Neural cell (in vitro differentiated cells): ENCODE measurements around the gene MAST2. TPM values are rescaled to one million over a fixed set of nuclear protein-coding genes. Genes with fewer than 3 reads are reported as not detected.

Source experiments
- H2AFZ ChIP-seq: fragments of 200-600, 300-800 bp; sonication (generic), shearing (Covaris generic); 2 replicates; pipeline ENCODE4 v1.6.0; 2014; ENCODE audit warnings: low read depth, mild to moderate bottlenecking, antibody characterized with exemption, low read length, moderate library complexity
- H3F3A ChIP-seq: fragments of 200-600 bp; shearing (Covaris generic); 2 replicates; pipeline ENCODE4 v1.6.1; 2016; ENCODE audit warnings: mild to moderate bottlenecking, moderate library complexity, mixed read lengths, antibody characterized with exemption, low read length; ENCODE audit not compliant: insufficient read depth, poor library complexity, severe bottlenecking
- H3K27ac ChIP-seq: fragments of 200-600, 300-800 bp; sonication (generic), shearing (Covaris generic); 2 replicates; pipeline ENCODE4 v1.5.1; 2014; ENCODE audit warnings: mild to moderate bottlenecking, low read length, moderate library complexity
- H3K27me3 ChIP-seq: fragments of 300-800, 200-600 bp; sonication (generic), shearing (Covaris generic); 2 replicates; pipeline ENCODE4 v1.6.0; 2014; ENCODE audit warnings: mild to moderate bottlenecking, low read depth, low read length, moderate library complexity; ENCODE audit not compliant: insufficient read depth
- H3K36me3 ChIP-seq: fragments of 300-800, 200-600 bp; sonication (generic), shearing (Covaris generic); 2 replicates; pipeline ENCODE4 v1.5.1; 2014; ENCODE audit warnings: mild to moderate bottlenecking, antibody characterized with exemption, low read length, moderate library complexity; ENCODE audit not compliant: insufficient read depth
- H3K4me2 ChIP-seq: fragments of 300-800, 200-600 bp; sonication (generic), shearing (Covaris generic); 2 replicates; pipeline ENCODE4 v1.6.0; 2014; ENCODE audit warnings: mild to moderate bottlenecking, low read length
- H3K4me3 ChIP-seq: fragments of 300-800, 200-600 bp; sonication (generic), shearing (Covaris generic); 2 replicates; pipeline ENCODE4 v1.5.1; 2014; ENCODE audit warnings: mild to moderate bottlenecking, low read length, moderate library complexity
- H3K79me2 ChIP-seq: fragments of 200-600 bp; shearing (Covaris generic); replicated peaks from 2 replicates; pipeline ENCODE4 v1.6.0; 2014; ENCODE audit warnings: mild to moderate bottlenecking, low read length, moderate library complexity; ENCODE audit not compliant: insufficient read depth
- H3K9ac ChIP-seq: fragments of 300-800, 200-600 bp; sonication (generic), shearing (Covaris generic); 2 replicates; pipeline ENCODE4 v1.6.1; 2016; ENCODE audit warnings: mild to moderate bottlenecking, low read length, mixed read lengths
- H3K9me2 ChIP-seq: fragments of 200-600 bp; shearing (Covaris generic); 2 replicates; pipeline ENCODE4 v1.6.1; 2016; ENCODE audit warnings: mild to moderate bottlenecking, low read length, mixed read lengths; ENCODE audit not compliant: insufficient read depth
- H3K9me3 ChIP-seq: fragments of 200-600, 300-800 bp; sonication (generic), shearing (Covaris generic); 2 replicates; pipeline ENCODE4 v1.6.1; 2016; ENCODE audit warnings: mild to moderate bottlenecking, mixed run types, low read length, moderate library complexity, mixed read lengths
- H4K20me1 ChIP-seq: fragments of 200-600 bp; shearing (Covaris generic); 2 replicates; pipeline ENCODE4 v1.6.1; 2016; ENCODE audit warnings: mild to moderate bottlenecking, mixed run types; ENCODE audit not compliant: insufficient read depth
- CTCF ChIP-seq: fragments of 450-650 bp; IDR thresholded peaks from 2 replicates; pipeline ENCODE4 v1.5.1; 2014; ENCODE audit warnings: antibody characterized with exemption, mild to moderate bottlenecking, moderate library complexity; ENCODE audit not compliant: poor library complexity, severe bottlenecking
- EP300 ChIP-seq: fragments of 450-650 bp; conservative IDR thresholded peaks from 2 replicates; pipeline ENCODE4 v1.6.1; 2014; ENCODE audit warnings: antibody characterized with exemption, mild to moderate bottlenecking, moderate library complexity; ENCODE audit not compliant: poor library complexity, severe bottlenecking
- EZH2 ChIP-seq: fragments of 200-600, 300-800 bp; shearing (Covaris generic), sonication (generic); IDR thresholded peaks from 2 replicates; pipeline ENCODE4 v1.6.1; 2014; ENCODE audit warnings: antibody characterized with exemption, low read length, borderline replicate concordance, mild to moderate bottlenecking; ENCODE audit not compliant: insufficient read depth, poor library complexity, severe bottlenecking
- MXI1 ChIP-seq: fragments of 450-650 bp; conservative IDR thresholded peaks from 2 replicates; pipeline ENCODE4 v1.6.1; 2014; ENCODE audit warnings: antibody characterized with exemption, mild to moderate bottlenecking; ENCODE audit not compliant: poor library complexity, severe bottlenecking
- POLR2AphosphoS5 ChIP-seq: IDR thresholded peaks from 2 replicates; pipeline ENCODE4 v1.6.1; 2012
- RAD21 ChIP-seq: fragments of 450-650 bp; conservative IDR thresholded peaks from 2 replicates; pipeline ENCODE4 v1.6.1; 2014; ENCODE audit warnings: antibody characterized with exemption, mild to moderate bottlenecking, moderate library complexity
- SMC3 ChIP-seq: fragments of 450-650 bp; conservative IDR thresholded peaks from 2 replicates; pipeline ENCODE4 v1.6.1; 2014; ENCODE audit warnings: antibody characterized with exemption, mild to moderate bottlenecking, moderate library complexity; ENCODE audit not compliant: poor library complexity
- TAF1 ChIP-seq: IDR thresholded peaks from 2 replicates; pipeline ENCODE4 v1.6.1; 2012; ENCODE audit warnings: low read depth
- polyA plus RNA-seq: library from polyadenylated mRNA; depleted of rRNA; stranded (reverse); fragments of >200 nt; gene quantifications from 2 replicates; pipeline ENCODE4 v1.2.3, GENCODE V29; 2014
- TF ChIP-seq, protein P1 (sequence below): IDR thresholded peaks from 2 replicates; pipeline ENCODE4 v1.6.1; 2012; ENCODE audit warnings: borderline replicate concordance

Gene MAST2
- polyA plus RNA-seq, 1 donor from 2014 or later = 22.2 TPM

GRCh38 chr1:45792744-45793143 is 10.7 kb upstream of the MAST2 start:
- Histone ChIP-seq H3K79me2 (no peaks in the 10 kb centered on the region), H3K9ac (no peak overlapping the region), H2AFZ (no peak overlapping the region), H3K36me3 (no peaks in the 10 kb centered on the region), H3K9me3 (no peaks in the 10 kb centered on the region), H3K4me2 (no peak overlapping the region), H4K20me1 (no peaks in the 10 kb centered on the region), H3F3A (no peaks in the 10 kb centered on the region), H3K9me2 (no peaks in the 10 kb centered on the region), H3K4me3 (no peak overlapping the region), H3K27me3 (no peaks in the 10 kb centered on the region), H3K27ac (no peak overlapping the region)
- TF ChIP-seq, protein P1, sequence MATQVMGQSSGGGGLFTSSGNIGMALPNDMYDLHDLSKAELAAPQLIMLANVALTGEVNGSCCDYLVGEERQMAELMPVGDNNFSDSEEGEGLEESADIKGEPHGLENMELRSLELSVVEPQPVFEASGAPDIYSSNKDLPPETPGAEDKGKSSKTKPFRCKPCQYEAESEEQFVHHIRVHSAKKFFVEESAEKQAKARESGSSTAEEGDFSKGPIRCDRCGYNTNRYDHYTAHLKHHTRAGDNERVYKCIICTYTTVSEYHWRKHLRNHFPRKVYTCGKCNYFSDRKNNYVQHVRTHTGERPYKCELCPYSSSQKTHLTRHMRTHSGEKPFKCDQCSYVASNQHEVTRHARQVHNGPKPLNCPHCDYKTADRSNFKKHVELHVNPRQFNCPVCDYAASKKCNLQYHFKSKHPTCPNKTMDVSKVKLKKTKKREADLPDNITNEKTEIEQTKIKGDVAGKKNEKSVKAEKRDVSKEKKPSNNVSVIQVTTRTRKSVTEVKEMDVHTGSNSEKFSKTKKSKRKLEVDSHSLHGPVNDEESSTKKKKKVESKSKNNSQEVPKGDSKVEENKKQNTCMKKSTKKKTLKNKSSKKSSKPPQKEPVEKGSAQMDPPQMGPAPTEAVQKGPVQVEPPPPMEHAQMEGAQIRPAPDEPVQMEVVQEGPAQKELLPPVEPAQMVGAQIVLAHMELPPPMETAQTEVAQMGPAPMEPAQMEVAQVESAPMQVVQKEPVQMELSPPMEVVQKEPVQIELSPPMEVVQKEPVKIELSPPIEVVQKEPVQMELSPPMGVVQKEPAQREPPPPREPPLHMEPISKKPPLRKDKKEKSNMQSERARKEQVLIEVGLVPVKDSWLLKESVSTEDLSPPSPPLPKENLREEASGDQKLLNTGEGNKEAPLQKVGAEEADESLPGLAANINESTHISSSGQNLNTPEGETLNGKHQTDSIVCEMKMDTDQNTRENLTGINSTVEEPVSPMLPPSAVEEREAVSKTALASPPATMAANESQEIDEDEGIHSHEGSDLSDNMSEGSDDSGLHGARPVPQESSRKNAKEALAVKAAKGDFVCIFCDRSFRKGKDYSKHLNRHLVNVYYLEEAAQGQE = no peak
- TF ChIP-seq EP300 (no peak), POLR2AphosphoS5 (no peak), CTCF (no peak), MXI1 (no peak), SMC3 (no peak), EZH2 (no peak), RAD21 (no peak), TAF1 (no peak)

DNA sequence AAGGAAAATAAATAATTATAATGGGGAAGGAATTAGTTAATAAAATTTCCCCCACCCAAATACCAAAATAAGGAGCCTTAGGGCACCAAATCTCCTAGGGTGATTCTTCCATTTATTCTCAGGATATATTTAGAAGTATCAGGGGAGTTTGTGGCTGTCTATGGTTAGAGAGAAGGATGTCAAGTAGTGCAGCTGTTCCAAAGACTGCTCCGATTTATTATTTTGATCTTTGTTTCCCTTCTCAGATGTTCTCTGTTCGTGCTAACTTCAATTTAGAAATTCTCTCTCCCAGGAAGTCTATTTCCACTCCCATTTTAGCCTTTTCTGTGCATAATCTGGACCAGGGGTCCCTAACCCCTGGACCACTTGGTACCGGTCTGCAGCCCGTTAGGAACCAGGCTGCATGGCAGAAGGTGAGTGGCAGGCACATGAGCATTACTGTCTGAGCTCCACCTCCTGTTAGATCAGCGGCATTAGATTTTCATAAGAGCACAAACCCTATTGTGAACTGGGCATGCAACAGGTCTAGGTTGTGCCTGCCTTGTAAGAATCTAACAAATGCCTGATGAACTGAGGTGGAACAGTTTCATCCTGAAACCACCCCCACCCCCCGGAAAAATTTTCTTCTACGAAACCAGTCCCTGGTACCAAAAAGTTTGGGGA is 9.3 kb upstream of the MAST2 start:
- H2AFZ ChIP-seq = no peak overlapping the region
- TF ChIP-seq SMC3 = no peak
- TF ChIP-seq CTCF = no peak
- TF ChIP-seq TAF1 = no peak
- TF ChIP-seq EZH2 = no peak
- TF ChIP-seq, protein P1 = no peak
- TF ChIP-seq MXI1 = no peak
- TF ChIP-seq EP300 = no peak
- no peak for TF ChIP-seq POLR2AphosphoS5
- no peak for TF ChIP-seq RAD21

More for the DNA sequence above, 9.3 kb upstream of the MAST2 start:
- no peaks in the 10 kb centered on the region for H4K20me1 ChIP-seq
- no peaks in the 10 kb centered on the region for H3K79me2 ChIP-seq
- H3K27ac ChIP-seq = no peak overlapping the region
- H3K9ac ChIP-seq = no peak overlapping the region
- H3K27me3 ChIP-seq = no peaks in the 10 kb centered on the region
- H3K4me3 ChIP-seq = no peak overlapping the region
- H3K9me3 ChIP-seq = no peaks in the 10 kb centered on the region
- H3K9me2 ChIP-seq = no peaks in the 10 kb centered on the region
- no peaks in the 10 kb centered on the region for H3K36me3 ChIP-seq
- H3F3A ChIP-seq = no peaks in the 10 kb centered on the region
- no peak overlapping the region for H3K4me2 ChIP-seq
